AG08396 (cell line): ENCODE results near the gene RNF187.

Experiments
- DNase-seq: peaks from one replicate; pipeline ENCODE4 v3.0.0; 2012; ENCODE audit warnings: low spot score, mixed read lengths

The RNF187 gene

DNA sequence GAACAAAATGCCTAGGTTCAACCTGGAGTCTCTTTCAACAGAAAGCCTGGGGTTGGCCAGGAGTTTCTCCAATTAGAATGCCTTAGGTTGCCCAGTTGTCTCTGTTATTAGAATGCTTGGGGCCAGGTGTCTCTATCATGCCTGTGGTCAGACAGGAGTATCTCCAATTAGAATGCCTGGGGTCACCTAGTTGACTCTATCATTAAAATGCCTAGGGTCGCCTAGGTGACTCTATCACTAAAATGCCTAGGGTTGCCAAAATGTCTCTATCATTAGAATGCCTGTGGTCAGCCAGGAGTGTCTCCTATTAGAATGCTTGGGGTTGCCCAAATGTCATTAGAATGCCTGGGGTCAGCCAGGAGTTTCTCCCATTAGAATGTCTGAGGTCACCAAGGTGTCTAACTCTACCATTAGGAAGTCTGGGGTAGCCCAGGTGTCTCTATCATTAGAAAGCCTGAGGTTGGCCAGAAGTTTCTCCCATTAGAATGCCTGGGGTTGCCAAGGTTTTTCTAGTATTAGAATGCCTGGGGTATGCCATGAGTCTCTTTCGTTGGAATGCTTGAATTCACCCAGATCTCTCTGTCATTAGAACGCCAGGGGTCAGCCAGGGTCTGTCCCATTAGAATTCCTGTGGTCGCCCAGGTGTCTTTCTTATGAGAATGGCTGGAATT lies 57.9 kb downstream of the RNF187 start:
- no peak for DNase-seq
